AG04449 (cell line): ENCODE measurements around the gene NCOA6.

Experiments used
- CTCF ChIA-PET: fragments of 350-600 bp; formaldehyde crosslinking; extraction: SDS; loops from one replicate; lab custom pipeline; 2021; ENCODE audit warnings: antibody characterized with exemption; lab: Yijun Ruan, JAX
- POLR2A ChIA-PET: fragments of 400-600, 350-600 bp; formaldehyde crosslinking; extraction: SDS; loops from one replicate; lab custom pipeline; 2020; ENCODE audit warnings: antibody characterized with exemption, inconsistent platforms; lab: Yijun Ruan, JAX
- DNase-seq: peaks from one replicate; pipeline ENCODE4 v3.0.0-alpha.2; 2010; ENCODE audit warnings: low read depth, low spot score
- H3K4me3 ChIP-seq: 2 replicates; pipeline ENCODE4 v1.5.1; 2011; ENCODE audit warnings: low read depth, mild to moderate bottlenecking, control low read depth, low read length
- TF ChIP-seq, protein P1 (sequence below): IDR thresholded peaks from one replicate; pipeline ENCODE4 v1.5.1; 2011; ENCODE audit warnings: mild to moderate bottlenecking, moderate library complexity, low read length, control low read depth, inconsistent platforms; ENCODE audit not compliant: insufficient read depth; ENCODE audit errors: missing control alignments

Gene NCOA6

DNA sequence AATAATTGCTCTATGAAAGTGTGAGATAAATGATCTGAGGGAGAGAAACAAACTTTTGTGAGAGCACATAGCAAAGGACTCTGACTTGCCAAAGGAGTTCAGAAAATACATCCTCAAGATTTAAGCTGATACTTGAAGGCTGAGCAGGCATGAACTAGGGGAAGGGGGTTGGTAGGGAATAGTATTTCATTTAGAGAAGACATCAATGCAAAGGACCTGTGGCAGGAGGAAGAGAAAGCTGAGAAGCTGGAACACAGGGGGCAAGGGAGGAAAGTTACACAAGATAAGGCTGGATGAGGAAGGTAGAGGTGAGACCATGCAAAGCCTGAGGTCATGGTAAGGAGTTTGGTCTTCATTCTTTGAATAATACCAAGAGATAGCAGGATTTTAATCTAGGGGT lies 50.6 kb downstream of the NCOA6 start:
- CTCF ChIA-PET: interaction anchor here (0.9 to 1.3 kb wide), 2 partner anchors 13 to 18 kb away, joined by 3 read pairs; no protein-coding TSS in a partner anchor
- H3K4me3 ChIP-seq: no peak overlapping the region
- DNase-seq: no peak
- TF ChIP-seq, protein P1, sequence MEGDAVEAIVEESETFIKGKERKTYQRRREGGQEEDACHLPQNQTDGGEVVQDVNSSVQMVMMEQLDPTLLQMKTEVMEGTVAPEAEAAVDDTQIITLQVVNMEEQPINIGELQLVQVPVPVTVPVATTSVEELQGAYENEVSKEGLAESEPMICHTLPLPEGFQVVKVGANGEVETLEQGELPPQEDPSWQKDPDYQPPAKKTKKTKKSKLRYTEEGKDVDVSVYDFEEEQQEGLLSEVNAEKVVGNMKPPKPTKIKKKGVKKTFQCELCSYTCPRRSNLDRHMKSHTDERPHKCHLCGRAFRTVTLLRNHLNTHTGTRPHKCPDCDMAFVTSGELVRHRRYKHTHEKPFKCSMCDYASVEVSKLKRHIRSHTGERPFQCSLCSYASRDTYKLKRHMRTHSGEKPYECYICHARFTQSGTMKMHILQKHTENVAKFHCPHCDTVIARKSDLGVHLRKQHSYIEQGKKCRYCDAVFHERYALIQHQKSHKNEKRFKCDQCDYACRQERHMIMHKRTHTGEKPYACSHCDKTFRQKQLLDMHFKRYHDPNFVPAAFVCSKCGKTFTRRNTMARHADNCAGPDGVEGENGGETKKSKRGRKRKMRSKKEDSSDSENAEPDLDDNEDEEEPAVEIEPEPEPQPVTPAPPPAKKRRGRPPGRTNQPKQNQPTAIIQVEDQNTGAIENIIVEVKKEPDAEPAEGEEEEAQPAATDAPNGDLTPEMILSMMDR: no peak
- POLR2A ChIA-PET: no interaction called here

DNA sequence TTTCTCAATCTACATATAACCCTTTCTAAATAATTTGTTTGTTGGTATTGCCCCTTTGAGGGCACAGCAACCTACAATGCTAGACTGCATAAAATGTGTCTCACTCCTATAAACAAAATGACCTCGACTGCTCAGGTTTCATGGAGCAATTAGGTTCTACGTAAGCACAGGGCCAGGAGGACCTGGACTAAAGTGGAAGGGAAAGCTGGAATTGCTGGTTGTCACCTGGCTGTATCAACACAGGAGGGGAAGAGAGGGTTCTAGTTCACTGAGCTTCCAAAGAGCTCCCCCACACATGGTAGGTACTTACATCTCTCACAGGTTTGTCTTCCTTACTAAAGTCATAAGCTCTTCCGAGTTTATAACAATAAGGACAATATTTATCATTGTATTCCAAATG lies 51.0 kb downstream of the NCOA6 start:
- POLR2A ChIA-PET: no interaction called here
- no peak overlapping the region for H3K4me3 ChIP-seq
- no peak for DNase-seq
- CTCF ChIA-PET: interaction anchor here (0.9 to 1.3 kb wide), 2 partner anchors 13 to 18 kb away, joined by 3 read pairs; no protein-coding TSS in a partner anchor
- TF ChIP-seq, protein P1: no peak

DNA sequence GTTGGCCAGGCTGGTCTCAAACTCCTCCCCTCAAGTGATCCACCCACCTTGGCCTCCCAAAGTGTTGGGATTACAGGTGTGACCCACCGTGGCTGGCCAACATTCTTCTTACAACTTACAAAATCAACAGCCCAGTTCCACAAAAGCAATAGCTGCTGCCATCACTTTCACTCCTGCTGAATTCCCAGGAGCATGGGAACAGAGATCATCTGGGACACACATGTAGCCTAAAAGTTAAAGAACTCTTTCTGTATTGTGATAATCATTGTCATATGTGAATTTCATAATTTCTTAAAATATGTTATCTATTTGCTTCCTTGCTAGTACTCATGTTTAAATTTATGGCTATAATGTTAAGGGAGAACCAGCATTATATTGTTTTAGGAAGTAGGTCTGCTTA lies 51.7 kb downstream of the NCOA6 start:
- ChIA-PET CTCF (no interaction called here), POLR2A (no interaction called here)
- no peak for DNase-seq
- TF ChIP-seq, protein P1: no peak
- no peak overlapping the region for H3K4me3 ChIP-seq

DNA sequence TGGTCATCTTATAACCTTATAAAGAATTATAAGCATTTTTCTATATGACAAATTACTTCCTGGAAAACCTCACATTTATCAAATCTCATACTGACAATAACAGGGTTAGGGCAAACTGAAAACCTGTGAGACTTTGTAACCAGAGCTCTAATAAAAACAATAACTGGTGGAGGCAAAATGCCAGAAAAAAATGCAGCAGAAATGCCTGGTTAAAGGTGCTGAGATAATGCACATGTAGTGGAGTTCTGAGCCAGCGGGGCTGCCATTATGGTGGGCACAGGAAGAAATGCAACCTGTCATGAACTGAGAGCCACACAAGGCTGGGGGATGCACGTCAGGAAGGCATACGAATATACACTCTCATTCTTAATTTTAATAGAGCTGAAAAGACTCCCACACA lies 53.0 kb downstream of the NCOA6 start:
- DNase-seq: no peak
- TF ChIP-seq, protein P1: no peak
- CTCF ChIA-PET: interaction anchor here (0.8 to 1.2 kb wide), 3 partner anchors 10 to 193 kb away, joined by 4 read pairs; no protein-coding TSS in a partner anchor
- no peak overlapping the region for H3K4me3 ChIP-seq
- POLR2A ChIA-PET: no interaction called here

DNA sequence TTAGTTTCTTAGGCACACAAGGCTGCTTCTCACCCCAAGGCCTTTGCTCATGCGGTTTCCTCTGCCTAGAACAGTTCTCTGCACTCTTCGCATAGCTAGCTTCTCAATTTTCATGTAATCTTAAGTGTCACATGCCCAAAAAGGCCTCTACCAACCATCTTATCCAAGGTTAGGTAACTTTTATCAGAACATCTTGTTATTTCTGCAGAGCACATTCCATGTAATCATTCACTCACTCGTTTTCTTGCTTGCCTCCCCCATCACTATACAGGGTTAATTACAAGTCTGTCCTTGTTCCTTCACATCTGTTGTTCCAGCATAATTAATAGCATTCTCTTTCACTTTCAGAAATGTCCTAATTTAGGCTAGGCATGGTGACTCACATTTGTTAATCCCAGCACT lies 53.8 kb downstream of the NCOA6 start:
- ChIA-PET POLR2A (no interaction called here), CTCF (interaction anchor here (1.0 to 6.3 kb wide), 4 partner anchors 11 to 459 kb away, joined by 4 to 49 read pairs (median 12); no protein-coding TSS in a partner anchor)
- H3K4me3 ChIP-seq: no peak overlapping the region
- TF ChIP-seq, protein P1: no peak
- DNase-seq: no peak

DNA sequence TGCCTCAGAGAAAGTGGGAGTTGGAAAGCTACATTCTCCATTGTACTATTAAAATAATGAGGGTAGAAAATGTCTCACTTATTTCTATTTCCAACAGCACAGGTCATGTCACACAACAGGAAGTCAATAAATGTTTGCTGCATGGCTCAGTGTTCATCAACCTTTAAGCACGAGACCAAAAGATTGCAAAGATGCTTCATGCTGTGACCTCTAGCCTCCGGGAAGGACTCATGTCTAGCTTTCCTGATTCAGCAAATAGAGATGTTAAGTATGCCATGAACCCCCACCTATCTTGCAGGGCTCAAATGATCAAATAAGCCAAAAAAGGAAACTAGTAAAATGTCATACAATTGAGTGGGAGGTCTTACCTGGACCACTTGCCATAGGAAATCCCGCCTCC lies 57.4 kb downstream of the NCOA6 start:
- DNase-seq: peak; percentile 33
- CTCF ChIA-PET: interaction anchor here (0.8 to 6.3 kb wide), 22 partner anchors 8 to 577 kb away, joined by 3 to 102 read pairs (median 6); partner anchors contain the start of gene MAP1LC3A
- TF ChIP-seq, protein P1: no peak
- POLR2A ChIA-PET: no interaction called here
- no peak overlapping the region for H3K4me3 ChIP-seq
